ENCODE data around the gene CHD9.
A peak's percentile ranks its signal among the peaks of the same experiment; 100 is the strongest.
"Not testable (repeated sequence)": the region's sequence is repeated elsewhere in the genome, so short reads cannot be mapped to it uniquely, and the experiment has no call there.

Gene CHD9

GRCh38 chr16:53281859-53282258, 227.1 kb downstream of the CHD9 start:
- DNase-seq (ENCODE audit: low spot score): no peak

- DNase-seq (ENCODE audit: low spot score): no peak
Observed at GRCh38 chr16:53282328-53282727, 227.5 kb downstream of the CHD9 start.

- peak; percentile 51 for DNase-seq (ENCODE audit: low spot score)
Observed at GRCh38 chr16:53282975-53283946, 228.5 kb downstream of the CHD9 start.

GRCh38 chr16:53285236-53285635, 230.4 kb downstream of the CHD9 start:
- DNase-seq (ENCODE audit: low spot score): no peak

GRCh38 chr16:53290520-53290919, 235.7 kb downstream of the CHD9 start:
- no peak for DNase-seq (ENCODE audit: low spot score)

- no peak for DNase-seq (ENCODE audit: low spot score)
Observed at GRCh38 chr16:53291757-53292392, 237.1 kb downstream of the CHD9 start.

GRCh38 chr16:53297477-53297876, 242.7 kb downstream of the CHD9 start:
- DNase-seq (ENCODE audit: low spot score): no peak

GRCh38 chr16:53304334-53304733, 249.5 kb downstream of the CHD9 start:
- DNase-seq (ENCODE audit: low spot score): no peak

- no peak for DNase-seq (ENCODE audit: low spot score)
Observed at GRCh38 chr16:53305743-53306142, 251.0 kb downstream of the CHD9 start.

GRCh38 chr16:53309457-53309856, 254.7 kb downstream of the CHD9 start:
- DNase-seq (ENCODE audit: low spot score): no peak

- no peak for DNase-seq (ENCODE audit: low spot score)
Observed at GRCh38 chr16:53320992-53321391, 266.2 kb downstream of the CHD9 start.

- DNase-seq (ENCODE audit: low spot score): no peak
Observed at GRCh38 chr16:53323924-53324323, 269.1 kb downstream of the CHD9 start.

GRCh38 chr16:53330991-53331390, 276.2 kb downstream of the CHD9 start:
- not testable (repeated sequence) for DNase-seq (ENCODE audit: low spot score)

- no peak for DNase-seq (ENCODE audit: low spot score)
Observed at GRCh38 chr16:53334581-53334980, 279.8 kb downstream of the CHD9 start.

- DNase-seq (ENCODE audit: low spot score): no peak
Observed at GRCh38 chr16:53337294-53337693, 282.5 kb downstream of the CHD9 start.

GRCh38 chr16:53341792-53342191, 287.0 kb downstream of the CHD9 start:
- no peak for DNase-seq (ENCODE audit: low spot score)

GRCh38 chr16:53355064-53355463, 300.3 kb downstream of the CHD9 start:
- no peak for DNase-seq (ENCODE audit: low spot score)

- DNase-seq (ENCODE audit: low spot score): peak; percentile 22
Observed at GRCh38 chr16:53356478-53357207, 301.9 kb downstream of the CHD9 start.

- DNase-seq (ENCODE audit: low spot score): no peak
Observed at GRCh38 chr16:53357208-53357586, 302.4 kb downstream of the CHD9 start.

- DNase-seq (ENCODE audit: low spot score): no peak
Observed at GRCh38 chr16:53357955-53358354, 303.2 kb downstream of the CHD9 start.

GRCh38 chr16:53358884-53359283, 304.1 kb downstream of the CHD9 start:
- peak; percentile 38 for DNase-seq (ENCODE audit: low spot score)

GRCh38 chr16:53369921-53370320, 315.1 kb downstream of the CHD9 start:
- DNase-seq (ENCODE audit: low spot score): no peak

GRCh38 chr16:53370827-53371226, 316.0 kb downstream of the CHD9 start:
- DNase-seq (ENCODE audit: low spot score): no peak

Data from NAMALWA (cell line).